HG03457 (cell line): ENCODE measurements around the gene PROM1.

Experiments
- ATAC-seq: cut with Tn5 transposase; IDR thresholded peaks from one replicate; pipeline ENCODE4 v1.9.1; 2021; ENCODE audit warnings: moderate number of reproducible peaks; ENCODE audit not compliant: unreplicated experiment

PROM1 gene

DNA sequence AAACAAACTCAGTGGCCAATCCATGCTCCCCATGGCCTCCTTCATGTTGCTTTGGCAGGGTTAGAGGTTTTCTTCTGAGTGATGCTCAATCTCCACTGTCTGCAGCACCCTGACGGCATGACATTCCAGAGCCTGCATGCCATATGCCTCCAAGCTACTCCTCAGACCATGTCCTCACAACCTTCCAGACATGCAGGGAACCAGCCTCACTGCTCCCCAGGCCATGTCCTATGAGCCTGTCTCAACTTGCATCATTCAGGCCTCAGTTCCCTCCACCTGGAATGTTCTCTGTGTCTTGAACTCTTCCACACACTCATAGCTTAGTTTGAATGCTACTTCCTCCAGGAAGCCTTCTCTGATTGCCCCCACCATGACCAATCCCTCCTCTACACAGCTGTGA is 18.8 kb downstream of the PROM1 start:
- no peak for ATAC-seq

GRCh38 chr4:16062601-16063000 is 21.2 kb downstream of the PROM1 start:
- ATAC-seq = no peak

GRCh38 chr4:16056681-16057385 is 27.0 kb downstream of the PROM1 start:
- ATAC-seq = no peak

DNA sequence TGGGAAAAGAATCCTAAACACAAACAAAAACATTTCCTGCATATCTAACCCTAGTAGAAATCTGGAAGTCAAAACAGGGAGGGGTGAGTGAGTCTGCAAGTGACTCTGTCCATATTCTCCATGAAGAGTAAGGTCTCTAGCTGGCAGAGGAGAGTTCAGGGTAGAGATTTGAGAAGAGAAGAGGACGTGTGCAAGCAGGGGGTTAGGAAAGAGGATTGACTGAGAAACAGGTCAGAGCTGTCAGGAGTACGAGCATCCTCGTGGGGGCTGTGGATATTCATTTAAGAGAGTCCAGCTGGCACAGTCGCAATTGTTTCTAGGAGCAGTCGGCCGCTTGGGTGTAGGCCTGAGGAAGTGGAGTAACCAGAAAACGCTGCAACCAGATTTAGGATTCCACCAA is 27.9 kb downstream of the PROM1 start:
- ATAC-seq = no peak

GRCh38 chr4:16055471-16055870 is 28.4 kb downstream of the PROM1 start:
- ATAC-seq = no peak

GRCh38 chr4:16052939-16053338 is 30.9 kb downstream of the PROM1 start:
- ATAC-seq = no peak

GRCh38 chr4:16051980-16052379 is 31.8 kb downstream of the PROM1 start:
- ATAC-seq = no peak

- ATAC-seq = no peak
These were observed 32.7 kb downstream of the PROM1 start for GRCh38 chr4:16051132-16051531.

GRCh38 chr4:16050669-16051068 is 33.2 kb downstream of the PROM1 start:
- ATAC-seq = no peak

- ATAC-seq = no peak
These were observed 35.0 kb downstream of the PROM1 start for GRCh38 chr4:16048619-16049419.

GRCh38 chr4:16045687-16046086 is 38.1 kb downstream of the PROM1 start:
- no peak for ATAC-seq

DNA sequence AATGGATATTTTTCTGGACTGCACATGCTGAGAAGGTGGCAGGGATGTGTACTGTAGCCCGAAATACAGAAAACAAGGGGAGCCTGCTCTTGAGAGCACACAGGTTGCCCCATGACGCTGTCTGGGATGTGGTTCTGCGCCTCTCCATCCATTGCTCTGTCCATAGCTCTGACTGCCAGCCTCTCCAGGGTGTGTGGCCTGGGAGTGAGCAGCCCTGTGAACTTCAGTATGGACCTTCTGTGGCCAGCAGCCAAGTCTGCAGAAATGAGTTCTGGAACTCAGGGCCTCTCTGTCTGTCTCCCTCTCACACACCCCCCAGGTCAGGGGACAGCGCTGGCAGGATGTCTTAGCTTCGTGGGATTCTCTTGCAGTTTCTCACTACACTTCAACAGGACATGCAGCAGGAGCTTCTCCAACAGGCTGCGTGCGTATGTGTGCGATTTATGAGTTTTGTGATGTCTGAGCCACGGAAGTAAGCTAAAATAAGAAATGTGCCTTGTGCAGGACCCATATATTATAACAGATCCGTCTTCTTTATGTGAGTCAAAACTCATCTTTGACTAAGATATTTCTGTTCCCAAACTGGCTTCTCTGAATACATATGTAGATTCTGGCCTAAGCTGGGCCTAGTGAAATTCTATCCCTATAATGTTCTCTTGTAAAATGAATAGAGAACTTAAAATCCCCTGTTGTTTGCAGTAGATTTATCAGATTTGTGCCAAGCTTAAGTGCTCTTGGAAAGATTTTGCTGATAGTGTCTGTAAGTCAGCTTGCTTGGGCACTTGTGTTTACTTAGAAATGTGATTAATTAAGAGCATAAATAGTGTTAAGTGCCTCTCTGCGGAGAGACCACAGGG is 40.0 kb downstream of the PROM1 start:
- no peak for ATAC-seq

GRCh38 chr4:16039139-16039538 is 44.7 kb downstream of the PROM1 start:
- no peak for ATAC-seq

GRCh38 chr4:16037901-16038300 is 45.9 kb downstream of the PROM1 start:
- no peak for ATAC-seq

GRCh38 chr4:16035843-16036242 is 48.0 kb downstream of the PROM1 start:
- ATAC-seq = no peak

GRCh38 chr4:16034010-16034748 is 49.6 kb downstream of the PROM1 start:
- ATAC-seq = no peak

GRCh38 chr4:16032396-16032770 is 51.4 kb downstream of the PROM1 start:
- ATAC-seq = no peak

GRCh38 chr4:16031546-16032395 is 52.1 kb downstream of the PROM1 start:
- no peak for ATAC-seq

DNA sequence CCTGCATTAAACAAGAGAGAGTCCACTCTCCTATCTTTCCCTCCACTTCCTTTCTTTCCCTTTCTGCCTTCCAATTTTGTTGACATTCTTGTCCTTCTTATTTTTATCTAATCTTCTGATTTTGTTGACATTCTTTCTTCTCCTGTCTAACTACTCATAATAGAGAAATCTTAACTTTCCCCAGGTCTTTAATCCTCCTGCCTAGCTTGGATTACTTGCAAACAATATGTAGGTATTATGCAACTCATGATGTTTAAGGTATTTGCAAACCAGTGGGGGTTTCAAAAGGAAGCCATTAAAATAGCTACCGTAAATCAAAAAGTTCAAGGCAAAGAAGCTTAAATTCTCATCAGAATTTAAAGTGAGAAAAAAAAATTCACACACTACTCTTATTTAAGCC is 53.9 kb downstream of the PROM1 start:
- no peak for ATAC-seq

DNA sequence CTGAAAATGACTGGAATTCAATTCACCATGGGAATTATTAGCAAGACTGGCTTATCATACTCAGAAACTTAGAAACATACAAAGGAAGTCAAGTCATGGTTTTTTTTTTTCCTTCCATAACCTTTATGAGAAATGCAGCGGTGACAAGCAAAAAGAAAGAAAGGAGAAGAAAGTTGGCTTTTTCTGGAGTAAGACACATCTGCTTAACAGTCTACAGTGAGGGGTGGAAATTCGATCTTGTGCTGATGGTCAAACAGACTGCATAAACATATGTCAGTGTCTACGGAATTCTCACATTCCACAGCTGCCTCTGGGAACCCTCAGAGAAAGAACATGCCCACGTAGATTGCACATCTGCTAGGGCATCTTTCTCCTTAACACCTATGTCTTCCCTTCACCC is 54.6 kb downstream of the PROM1 start:
- no peak for ATAC-seq
